ENCODE data around the gene MN1. TPM values are rescaled to one million over a fixed set of nuclear protein-coding genes. Genes with fewer than 3 reads are reported as not detected.
A peak's percentile ranks its signal among the peaks of the same experiment; 100 is the strongest.

MN1 gene
- total and polyA plus RNA-seq, 2 of the 4 experiments (the other 2 are of a cell fraction) = 0.36 to 1.3 TPM

DNA sequence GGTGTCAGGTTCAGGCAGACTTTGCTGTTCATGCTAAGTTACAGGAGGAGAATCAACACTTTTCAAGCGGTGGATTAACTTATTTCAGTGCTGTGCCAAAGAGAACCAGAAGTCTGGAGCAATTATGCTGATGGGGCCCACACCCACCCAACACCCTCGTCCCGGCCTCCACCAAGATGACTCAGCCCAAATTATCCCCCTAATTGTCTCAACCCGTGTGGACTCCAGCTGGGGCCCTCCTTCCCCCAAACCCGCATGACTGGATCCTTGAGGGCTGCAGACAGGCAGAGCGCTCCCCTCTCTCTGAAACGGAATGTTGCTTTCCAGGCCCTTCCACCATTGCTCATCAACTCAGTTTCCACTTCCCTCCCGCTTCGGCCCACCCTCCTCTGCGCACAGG is 34.6 kb upstream of the MN1 start:
- Histone ChIP-seq H3K4ac (ENCODE audit: low read depth, low read length) (peak overlapping the region; percentile 45; the same call in 1 of the 2 replicates), H2BK20ac (ENCODE audit: low read depth, low read length) (peak overlapping the region; percentile 38), H3K4me1 (ENCODE audit: control insufficient read depth, insufficient read depth, low read length) (peaks cover 5% of the 10 kb centered on the region; the same call in 1 of the 2 replicates), H4K5ac (ENCODE audit: low read depth, low read length) (peak overlapping the region; percentile 8), H2BK120ac (ENCODE audit: low read depth, low read length) (peak overlapping the region; percentile 79), H2BK15ac (ENCODE audit: low read depth, low read length) (no peak overlapping the region; the same call in 2 of the 3 replicates), H4K20me1 (ENCODE audit: insufficient read depth, low read length) (no peaks in the 10 kb centered on the region), H3K18ac (ENCODE audit: low read depth, low read length) (no peak overlapping the region), H2AK5ac (ENCODE audit: low read depth, low read length) (no peak overlapping the region), H3K27me3 (ENCODE audit: control insufficient read depth, insufficient read depth, low read length) (no peaks in the 10 kb centered on the region), H3K27ac (ENCODE audit: insufficient read depth, low read length) (no peak overlapping the region), H3K23ac (ENCODE audit: low read depth, low read length) (0 out of 2 replicates have a peak overlapping the region, but pooled peaks have one; percentile 35), H2BK5ac (ENCODE audit: low read depth, low read length, poor library complexity, severe bottlenecking) (no peak overlapping the region), H2AFZ (replicated peaks; ENCODE audit: low read length, poor library complexity) (peak overlapping the region; percentile 29), H3K9me3 (ENCODE audit: control insufficient read depth, insufficient read depth, low read length) (peaks cover 3% of the 10 kb centered on the region; the same call in 1 of the 2 replicates), H3K79me1 (ENCODE audit: low read depth in 1 of 2, low read length in 2 of 2) (no peaks in the 10 kb centered on the region), H2AK9ac (replicated peaks; ENCODE audit: low read depth, low read length, poor library complexity) (peak overlapping the region; percentile 76), H3K4me2 (ENCODE audit: low read depth, low read length) (no peak overlapping the region), H3K4me3 (ENCODE audit: insufficient read depth, low read depth, low read length) (no peak overlapping the region), H3K36me3 (ENCODE audit: control insufficient read depth, insufficient read depth, low read length) (no peaks in the 10 kb centered on the region), H4K91ac (ENCODE audit: insufficient read depth, low read depth, low read length) (peak overlapping the region; percentile 50), H3K14ac (replicated peaks; ENCODE audit: low read depth, low read length) (peak overlapping the region; percentile 21; the same call in 1 of the 2 replicates), H3K56ac (ENCODE audit: extremely low read depth, insufficient read depth, low read length) (no peak overlapping the region), H4K8ac (ENCODE audit: low read depth in 2 of 2, low read length in 2 of 2) (peak overlapping the region in 1 of 2 experiments; percentile 26; a peak in 1 of 4 replicates), H3K9ac (ENCODE audit: low read depth, low read length) (no peak overlapping the region), H3K9me1 (ENCODE audit: insufficient read depth, low read length) (peaks cover 7% of the 10 kb centered on the region)
- dilution Hi-C loops (cut with HindIII; ENCODE audit: low sequenced_read_pairs, unreplicated experiment) = no loop called here
- ATAC-seq (ENCODE audit: low read depth) (peak; percentile 7; the same call in 1 of the 2 replicates), DNase-seq (no peak)
- BruUV-seq (replicated peaks) = no TSS peak
- in situ Hi-C loops (cut with MboI; ENCODE audit: low sequenced_read_pairs) = no loop called here
- TF ChIP-seq POLR2A (IDR thresholded peaks at IDR 0.05; ENCODE audit: low read depth, low read length) = no peak
- TF ChIP-seq RFX5 (IDR thresholded peaks at IDR 0.05; ENCODE audit: low read depth, low read length) = no peak
- TF ChIP-seq BHLHE40 (IDR thresholded peaks at IDR 0.05; ENCODE audit: low read depth, low read length) = no peak
- ChIA-PET CTCF (no interaction called here), POLR2A (ENCODE audit: unreplicated experiment) (no interaction called here)
- no CpG with 5 or more reads among the region's 10 CpGs for WGBS, 2 experiments (ENCODE audit: extremely low coverage in 2 of 2, insufficient read length in 1 of 2)
- intact Hi-C loops (cut with micrococcal nuclease) = no loop called here
